Keratinocyte (primary cell): ENCODE results near the gene COX7B2.

Experiments
- CTCF ChIP-seq, 3 experiments: IDR thresholded peaks in 1 of 3; conservative IDR thresholded peaks in 1 of 3; optimal IDR thresholded peaks in 1 of 3; 2 replicates in 2 of 3; 3 replicates in 1 of 3; pipeline versions ENCODE3 to v1.5.1; 2011; ENCODE audit warnings: low read length in 3 of 3, mild to moderate bottlenecking in 3 of 3, moderate library complexity in 2 of 3, control low read depth in 1 of 3, inconsistent platforms in 1 of 3; ENCODE audit not compliant: insufficient read depth in 2 of 3; ENCODE audit errors: extremely low read depth in 1 of 3
- EZH2 ChIP-seq: IDR thresholded peaks from one replicate; pipeline ENCODE4 v1.6.1; 2012; ENCODE audit warnings: inconsistent platforms, mild to moderate bottlenecking, low read length, moderate library complexity

GRCh38 chr4:46844325-46844917 is 64.6 kb downstream of the COX7B2 start:
- peak; percentile 44 to 68 (median 47) for TF ChIP-seq CTCF (optimal IDR thresholded peaks at IDR 0.05 in 1 of 3, IDR thresholded peaks at IDR 0.05 in 1 of 3, conservative IDR thresholded peaks at IDR 0.05 in 1 of 3; ENCODE audit: extremely low read depth in 1 of 3, insufficient read depth in 2 of 3, low read length in 3 of 3)
- no peak for TF ChIP-seq EZH2
